Measurements from ENCODE around the gene GPR18. TPM values are rescaled to one million over a fixed set of nuclear protein-coding genes. Genes with fewer than 3 reads are reported as not detected.

Gene GPR18
- total RNA-seq, 2 donors from 2014 or later: not detected

GRCh38 chr13:99294198-99294597 is 36.0 kb upstream of the GPR18 start:
- intact Hi-C loops (cut with DNase I): no loop called here
- DNase-seq (ENCODE audit: low spot score): no peak

GRCh38 chr13:99293178-99293577 is 35.0 kb upstream of the GPR18 start:
- no peak for DNase-seq (ENCODE audit: low spot score)
- intact Hi-C loops (cut with DNase I): no loop called here

- intact Hi-C loops (cut with DNase I): no loop called here
- no peak for DNase-seq (ENCODE audit: low spot score)
Observed at GRCh38 chr13:99290894-99291293, 32.7 kb upstream of the GPR18 start.

GRCh38 chr13:99289674-99290337 is 31.6 kb upstream of the GPR18 start:
- no peak for DNase-seq (ENCODE audit: low spot score)
- intact Hi-C loops (cut with DNase I): no loop called here

- intact Hi-C loops (cut with DNase I): no loop called here
Observed at GRCh38 chr13:99289271-99289670, 31.1 kb upstream of the GPR18 start.

GRCh38 chr13:99288089-99288488 is 29.9 kb upstream of the GPR18 start:
- intact Hi-C loops (cut with DNase I): no loop called here
- DNase-seq (ENCODE audit: low spot score): no peak

More at GRCh38 chr13:99289271-99289670, 31.1 kb upstream of the GPR18 start:
- DNase-seq (ENCODE audit: low spot score): no peak

- intact Hi-C loops (cut with DNase I): no loop called here
- no peak for DNase-seq (ENCODE audit: low spot score)
Observed at GRCh38 chr13:99287551-99287950, 29.4 kb upstream of the GPR18 start.

GRCh38 chr13:99285432-99286182 is 27.4 kb upstream of the GPR18 start:
- DNase-seq (ENCODE audit: low spot score): no peak
- intact Hi-C loops (cut with DNase I): no loop called here

GRCh38 chr13:99282264-99283231 is 24.4 kb upstream of the GPR18 start:
- DNase-seq (ENCODE audit: low spot score): no peak
- intact Hi-C loops (cut with DNase I): no loop called here

GRCh38 chr13:99281811-99282263 is 23.7 kb upstream of the GPR18 start:
- DNase-seq (ENCODE audit: low spot score): peak; percentile 90
- intact Hi-C loops (cut with DNase I): no loop called here

- DNase-seq (ENCODE audit: low spot score): no peak
- intact Hi-C loops (cut with DNase I): no loop called here
Observed at GRCh38 chr13:99280166-99280565, 22.0 kb upstream of the GPR18 start.

- no peak for DNase-seq (ENCODE audit: low spot score)
- intact Hi-C loops (cut with DNase I): loop anchor here (5.0 kb wide), 2 partner anchors 153 to 158 kb away; no protein-coding TSS in a partner anchor
Observed at GRCh38 chr13:99279637-99280036, 21.5 kb upstream of the GPR18 start.

- DNase-seq (ENCODE audit: low spot score): no peak
- intact Hi-C loops (cut with DNase I): loop anchor here (5.0 kb wide), 2 partner anchors 153 to 158 kb away; no protein-coding TSS in a partner anchor
Observed at GRCh38 chr13:99278843-99279242, 20.7 kb upstream of the GPR18 start.

GRCh38 chr13:99278200-99278599 is 20.0 kb upstream of the GPR18 start:
- no peak for DNase-seq (ENCODE audit: low spot score)
- intact Hi-C loops (cut with DNase I): loop anchor here (5.0 kb wide), 2 partner anchors 154 to 159 kb away; no protein-coding TSS in a partner anchor

- DNase-seq (ENCODE audit: low spot score): no peak
- intact Hi-C loops (cut with DNase I): loop anchor here (5.0 kb wide), 2 partner anchors 155 to 160 kb away; no protein-coding TSS in a partner anchor
Observed at GRCh38 chr13:99277629-99278028, 19.4 kb upstream of the GPR18 start.

- intact Hi-C loops (cut with DNase I): loop anchor here (5.0 kb wide), 2 partner anchors 156 to 161 kb away; no protein-coding TSS in a partner anchor
- DNase-seq (ENCODE audit: low spot score): no peak
Observed at GRCh38 chr13:99276706-99277105, 18.5 kb upstream of the GPR18 start.

GRCh38 chr13:99275093-99275469 is 16.9 kb upstream of the GPR18 start:
- intact Hi-C loops (cut with DNase I): loop anchor here (5.0 kb wide), 2 partner anchors 157 to 162 kb away; no protein-coding TSS in a partner anchor
- DNase-seq (ENCODE audit: low spot score): no peak

GRCh38 chr13:99273128-99273527 is 14.9 kb upstream of the GPR18 start:
- intact Hi-C loops (cut with DNase I): no loop called here
- no peak for DNase-seq (ENCODE audit: low spot score)

GRCh38 chr13:99272481-99272880 is 14.3 kb upstream of the GPR18 start:
- intact Hi-C loops (cut with DNase I): no loop called here

More at GRCh38 chr13:99272481-99272880, 14.3 kb upstream of the GPR18 start:
- no peak for DNase-seq (ENCODE audit: low spot score)
